ENCODE measurements around the gene ARHGAP10.

Gene ARHGAP10

GRCh38 chr4:147756417-147756816 lies 24.5 kb downstream of the ARHGAP10 start:
- no peak overlapping the region for H3K4me3 ChIP-seq (ENCODE audit: low read depth, low read length)
- TF ChIP-seq POLR2A (IDR thresholded peaks at IDR 0.05; ENCODE audit: extremely low read depth, insufficient read length) (no peak), MAX (IDR thresholded peaks at IDR 0.05; ENCODE audit: low read depth, low read length) (no peak), MYC (IDR thresholded peaks at IDR 0.05; ENCODE audit: low read depth, low read length) (no peak)
- TF ChIP-seq, protein P1, sequence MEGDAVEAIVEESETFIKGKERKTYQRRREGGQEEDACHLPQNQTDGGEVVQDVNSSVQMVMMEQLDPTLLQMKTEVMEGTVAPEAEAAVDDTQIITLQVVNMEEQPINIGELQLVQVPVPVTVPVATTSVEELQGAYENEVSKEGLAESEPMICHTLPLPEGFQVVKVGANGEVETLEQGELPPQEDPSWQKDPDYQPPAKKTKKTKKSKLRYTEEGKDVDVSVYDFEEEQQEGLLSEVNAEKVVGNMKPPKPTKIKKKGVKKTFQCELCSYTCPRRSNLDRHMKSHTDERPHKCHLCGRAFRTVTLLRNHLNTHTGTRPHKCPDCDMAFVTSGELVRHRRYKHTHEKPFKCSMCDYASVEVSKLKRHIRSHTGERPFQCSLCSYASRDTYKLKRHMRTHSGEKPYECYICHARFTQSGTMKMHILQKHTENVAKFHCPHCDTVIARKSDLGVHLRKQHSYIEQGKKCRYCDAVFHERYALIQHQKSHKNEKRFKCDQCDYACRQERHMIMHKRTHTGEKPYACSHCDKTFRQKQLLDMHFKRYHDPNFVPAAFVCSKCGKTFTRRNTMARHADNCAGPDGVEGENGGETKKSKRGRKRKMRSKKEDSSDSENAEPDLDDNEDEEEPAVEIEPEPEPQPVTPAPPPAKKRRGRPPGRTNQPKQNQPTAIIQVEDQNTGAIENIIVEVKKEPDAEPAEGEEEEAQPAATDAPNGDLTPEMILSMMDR (IDR thresholded peaks at IDR 0.05; ENCODE audit: low read depth, low read length): no peak
- no peak for DNase-seq (ENCODE audit: low read depth)

DNA sequence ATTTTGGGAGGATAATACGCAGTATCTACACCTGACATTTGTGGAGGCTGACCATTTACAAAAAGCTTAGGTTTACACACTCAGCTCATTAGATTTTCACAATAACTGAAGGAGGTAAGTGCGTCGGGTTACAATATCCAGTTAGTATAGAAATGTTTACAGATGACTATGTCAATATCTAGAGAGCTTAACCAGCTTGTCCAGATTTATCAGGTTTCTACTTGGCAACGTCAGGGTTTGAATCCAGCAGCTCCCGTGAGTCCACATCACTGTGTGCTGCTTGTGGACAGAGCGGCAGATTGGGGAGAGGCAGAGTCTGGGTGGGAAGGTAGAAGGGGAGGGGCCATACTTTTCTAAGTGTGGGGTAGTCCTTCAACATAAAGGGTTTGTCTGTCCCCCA lies 28.3 kb downstream of the ARHGAP10 start:
- no peak for TF ChIP-seq MAX (IDR thresholded peaks at IDR 0.05; ENCODE audit: low read depth, low read length)
- TF ChIP-seq, protein P1 (IDR thresholded peaks at IDR 0.05; ENCODE audit: low read depth, low read length): no peak
- no peak for TF ChIP-seq POLR2A (IDR thresholded peaks at IDR 0.05; ENCODE audit: extremely low read depth, insufficient read length)
- TF ChIP-seq MYC (IDR thresholded peaks at IDR 0.05; ENCODE audit: low read depth, low read length): no peak
- H3K4me3 ChIP-seq (ENCODE audit: low read depth, low read length): no peak overlapping the region

GRCh38 chr4:147760695-147761094 lies 28.8 kb downstream of the ARHGAP10 start:
- TF ChIP-seq MYC (IDR thresholded peaks at IDR 0.05; ENCODE audit: low read depth, low read length): no peak
- TF ChIP-seq POLR2A (IDR thresholded peaks at IDR 0.05; ENCODE audit: extremely low read depth, insufficient read length): no peak
- TF ChIP-seq, protein P1 (IDR thresholded peaks at IDR 0.05; ENCODE audit: low read depth, low read length): no peak
- DNase-seq (ENCODE audit: low read depth): no peak
- no peak overlapping the region for H3K4me3 ChIP-seq (ENCODE audit: low read depth, low read length)

More for the DNA sequence above, 28.3 kb downstream of the ARHGAP10 start:
- no peak for DNase-seq (ENCODE audit: low read depth)

DNA sequence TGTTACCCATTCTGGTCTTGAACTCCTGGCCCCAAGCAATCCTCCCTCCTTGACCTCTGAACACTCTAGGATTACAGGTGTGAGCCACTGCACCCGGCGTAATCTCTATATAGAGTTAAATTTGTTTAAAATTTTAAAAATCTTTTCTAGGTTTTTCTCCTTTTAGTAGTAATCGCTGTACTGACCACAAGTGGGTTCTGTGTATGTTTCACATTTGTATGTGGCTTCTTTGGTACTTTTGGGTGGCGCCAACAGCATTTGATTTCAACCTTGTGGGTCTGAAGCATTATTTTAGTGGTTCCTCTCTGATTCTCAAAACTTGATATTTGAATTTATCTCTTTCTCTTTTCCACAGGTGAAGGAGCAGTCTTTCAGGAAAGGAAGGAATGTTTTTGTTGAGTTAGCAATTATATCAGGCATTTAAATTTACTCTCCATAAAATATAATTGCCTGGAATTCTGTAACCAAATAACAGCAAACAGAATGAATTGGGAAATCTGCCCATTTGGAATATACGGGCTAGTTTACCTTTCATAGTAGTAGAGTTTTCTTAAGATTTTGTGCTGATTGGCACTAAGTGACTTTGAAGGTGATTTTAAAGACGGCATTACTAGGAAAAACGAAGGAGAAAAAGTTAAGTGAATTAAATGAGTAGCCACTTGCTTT lies 29.5 kb downstream of the ARHGAP10 start:
- no peak overlapping the region for H3K4me3 ChIP-seq (ENCODE audit: low read depth, low read length)
- TF ChIP-seq MAX (IDR thresholded peaks at IDR 0.05; ENCODE audit: low read depth, low read length): no peak
- no peak for TF ChIP-seq POLR2A (IDR thresholded peaks at IDR 0.05; ENCODE audit: extremely low read depth, insufficient read length)
- TF ChIP-seq, protein P1 (IDR thresholded peaks at IDR 0.05; ENCODE audit: low read depth, low read length): no peak
- DNase-seq (ENCODE audit: low read depth): no peak

DNA sequence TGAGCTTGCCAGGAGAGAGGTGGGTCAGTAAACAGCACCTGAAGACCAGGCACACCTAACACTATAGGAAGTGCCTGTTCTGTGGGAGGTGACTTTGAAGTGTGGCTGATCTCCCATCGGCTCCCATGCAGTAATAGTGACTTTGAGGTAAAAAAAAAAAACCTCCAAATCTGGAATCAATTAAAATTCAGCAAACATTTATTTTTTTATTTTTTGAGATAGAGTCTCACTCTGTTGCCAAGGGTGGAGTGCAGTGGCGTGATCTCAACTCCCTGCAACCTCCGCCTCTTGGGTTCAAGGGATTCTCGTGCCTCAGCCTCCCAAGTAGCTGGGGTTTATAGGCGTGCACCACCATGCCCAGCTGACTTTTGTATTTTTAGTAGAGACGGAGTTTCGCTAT lies 32.4 kb downstream of the ARHGAP10 start:
- H3K4me3 ChIP-seq (ENCODE audit: low read depth, low read length): no peak overlapping the region
- DNase-seq (ENCODE audit: low read depth): no peak
- TF ChIP-seq MYC (IDR thresholded peaks at IDR 0.05; ENCODE audit: low read depth, low read length) (no peak), POLR2A (IDR thresholded peaks at IDR 0.05; ENCODE audit: extremely low read depth, insufficient read length) (no peak), MAX (IDR thresholded peaks at IDR 0.05; ENCODE audit: low read depth, low read length) (no peak)
- TF ChIP-seq, protein P1 (IDR thresholded peaks at IDR 0.05; ENCODE audit: low read depth, low read length): no peak

- no peak overlapping the region for H3K4me3 ChIP-seq (ENCODE audit: low read depth, low read length)
- TF ChIP-seq POLR2A (IDR thresholded peaks at IDR 0.05; ENCODE audit: extremely low read depth, insufficient read length) (no peak), MYC (IDR thresholded peaks at IDR 0.05; ENCODE audit: low read depth, low read length) (no peak), MAX (IDR thresholded peaks at IDR 0.05; ENCODE audit: low read depth, low read length) (no peak)
- TF ChIP-seq, protein P1 (IDR thresholded peaks at IDR 0.05; ENCODE audit: low read depth, low read length): no peak
- DNase-seq (ENCODE audit: low read depth): no peak
Observed at GRCh38 chr4:147765121-147765529, 33.2 kb downstream of the ARHGAP10 start.

All from NB4 (cell line).